SK-N-MC (cell line): ENCODE data around the gene GID8.

Experiments
- DNase-seq: peaks from one replicate; pipeline ENCODE4 v3.0.0-alpha.2; 2011; ENCODE audit warnings: low read depth, low spot score
- H3K27ac ChIP-seq: fragments of 200-600 bp; sonication (generic); 2 replicates; pipeline ENCODE4 v1.5.1; 2016; ENCODE audit warnings: mixed run types
- H3K36me3 ChIP-seq: fragments of 200-600 bp; sonication (generic); 2 replicates; pipeline ENCODE4 v1.6.1; 2017; ENCODE audit warnings: antibody characterized with exemption, low read length, mixed read lengths; ENCODE audit not compliant: insufficient read depth
- H3K4me3 ChIP-seq: fragments of 200-600 bp; sonication (generic); 2 replicates; pipeline ENCODE4 v1.5.1; 2016
- H3K9ac ChIP-seq: fragments of 200-600 bp; sonication (generic); 2 replicates; pipeline ENCODE4 v1.8.0; 2017; ENCODE audit warnings: mixed run types, mixed read lengths; ENCODE audit not compliant: insufficient read length
- H3K9me3 ChIP-seq: fragments of 200-600 bp; sonication (generic); 2 replicates; pipeline ENCODE4 v1.6.1; 2017; ENCODE audit warnings: low read depth, mild to moderate bottlenecking, antibody characterized with exemption, low read length, moderate library complexity, mixed read lengths
- EZH2 ChIP-seq: fragments of 200-600 bp; sonication (generic); IDR thresholded peaks from one replicate; pipeline ENCODE4 v1.6.1; 2017; ENCODE audit warnings: antibody characterized with exemption
- FOXP2 ChIP-seq: optimal IDR thresholded peaks from 2 replicates; pipeline ENCODE3; 2011; ENCODE audit warnings: mild to moderate bottlenecking, moderate library complexity; ENCODE audit not compliant: insufficient read depth; ENCODE audit errors: extremely low read length, control extremely low read depth
- POLR2AphosphoS5 ChIP-seq: IDR thresholded peaks from 2 replicates; pipeline ENCODE4 v1.6.1; 2012; ENCODE audit warnings: mild to moderate bottlenecking, low read depth, low read length, borderline replicate concordance

GID8 gene

GRCh38 chr20:62950741-62951140, 12.8 kb downstream of the GID8 start:
- no peak overlapping the region for H3K27ac ChIP-seq
- no peak overlapping the region for H3K9ac ChIP-seq
- TF ChIP-seq POLR2AphosphoS5 (no peak), EZH2 (no peak), FOXP2 (no peak)
- DNase-seq = no peak
- no peaks in the 10 kb centered on the region for H3K9me3 ChIP-seq
- H3K36me3 ChIP-seq = peaks cover 12% of the 10 kb centered on the region; the same call in 1 of the 2 replicates
- H3K4me3 ChIP-seq = no peak overlapping the region

GRCh38 chr20:62951143-62951895, 13.4 kb downstream of the GID8 start:
- Histone ChIP-seq H3K36me3 (peaks cover 6% of the 10 kb centered on the region; the same call in 1 of the 2 replicates), H3K9me3 (no peaks in the 10 kb centered on the region), H3K27ac (no peak overlapping the region), H3K9ac (no peak overlapping the region), H3K4me3 (no peak overlapping the region)
- TF ChIP-seq EZH2 (no peak), FOXP2 (no peak), POLR2AphosphoS5 (no peak)
- no peak for DNase-seq

GRCh38 chr20:62951896-62952372, 14.0 kb downstream of the GID8 start:
- TF ChIP-seq FOXP2 = no peak
- no peak for TF ChIP-seq EZH2
- no peak for TF ChIP-seq POLR2AphosphoS5
- H3K27ac ChIP-seq = no peak overlapping the region
- peaks cover 2% of the 10 kb centered on the region; the same call in 1 of the 2 replicates for H3K36me3 ChIP-seq
- no peaks in the 10 kb centered on the region for H3K9me3 ChIP-seq
- H3K9ac ChIP-seq = no peak overlapping the region
- DNase-seq = no peak
- H3K4me3 ChIP-seq = no peak overlapping the region

- TF ChIP-seq FOXP2 (no peak), POLR2AphosphoS5 (no peak), EZH2 (no peak)
- no peak for DNase-seq
- no peak within 1 kb of the TSS for H3K9ac ChIP-seq
- H3K36me3 ChIP-seq = no peaks in the 10 kb centered on the region; the same call in 1 of the 2 replicates
- H3K4me3 ChIP-seq = no peak within 1 kb of the TSS
- H3K9me3 ChIP-seq = no peaks in the 10 kb centered on the region
- no peak within 1 kb of the TSS for H3K27ac ChIP-seq
These were observed 14.5 kb downstream of the GID8 start, which contains the start of gene SLC17A9 for GRCh38 chr20:62952373-62952967. Gene SLC17A9, plus strand, starts transcription at chr20:62952709. Its CDS starts 122 bp downstream, at chr20:62952831.

- no peak overlapping the region for H3K27ac ChIP-seq
- no peaks in the 10 kb centered on the region; the same call in 1 of the 2 replicates for H3K36me3 ChIP-seq
- H3K9me3 ChIP-seq = no peaks in the 10 kb centered on the region
- H3K4me3 ChIP-seq = no peak overlapping the region
- H3K9ac ChIP-seq = no peak overlapping the region
- TF ChIP-seq POLR2AphosphoS5 (no peak), EZH2 (no peak), FOXP2 (no peak)
- DNase-seq = no peak
These were observed 15.3 kb downstream of the GID8 start for GRCh38 chr20:62952968-62953838.

GRCh38 chr20:62953839-62954703, 16.1 kb downstream of the GID8 start:
- no peak for DNase-seq
- Histone ChIP-seq H3K4me3 (no peak overlapping the region), H3K9ac (no peak overlapping the region)

More at GRCh38 chr20:62953839-62954703, 16.1 kb downstream of the GID8 start:
- Histone ChIP-seq H3K36me3 (no peaks in the 10 kb centered on the region; the same call in 1 of the 2 replicates), H3K9me3 (no peaks in the 10 kb centered on the region), H3K27ac (no peak overlapping the region)
- TF ChIP-seq EZH2 (no peak), POLR2AphosphoS5 (no peak; the same call in 1 of the 2 replicates), FOXP2 (no peak)
